Measurements from ENCODE around the gene MCF2. TPM values are rescaled to one million over a fixed set of nuclear protein-coding genes. Genes with fewer than 3 reads are reported as not detected.

Gene MCF2
- total RNA-seq, 1 donor from 2014 or later = 0.52 TPM

DNA sequence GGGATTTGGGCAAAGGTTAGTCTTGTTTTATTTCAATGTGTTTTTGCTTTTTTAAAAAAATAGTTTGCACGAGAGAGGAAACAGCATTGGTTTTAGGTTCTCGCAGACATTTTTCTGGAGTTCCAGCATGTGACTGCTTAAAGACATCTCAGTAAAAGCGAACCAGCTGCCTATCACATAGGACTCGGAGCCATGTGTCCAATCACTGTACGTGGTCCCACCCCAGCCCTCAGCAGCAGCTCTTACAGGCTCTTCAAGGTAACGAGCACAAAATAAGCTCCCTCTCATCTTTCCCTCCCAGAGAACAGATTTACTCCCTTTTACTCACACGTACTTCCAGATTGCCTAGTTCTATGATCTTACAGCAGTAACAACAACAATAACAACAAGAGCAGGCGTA, 68.7 kb downstream of the MCF2 start:
- H3K27me3 ChIP-seq (ENCODE audit: control insufficient read depth in 3 of 3, insufficient read depth in 3 of 3, low read length in 3 of 3) = no peaks in the 10 kb centered on the region
- H3K36me3 ChIP-seq (ENCODE audit: control insufficient read depth in 3 of 3, insufficient read depth in 3 of 3, low read length in 3 of 3) = no peaks in the 10 kb centered on the region
- H3K9ac ChIP-seq (ENCODE audit: low read depth in 1 of 3, low read length in 3 of 3) = no peak overlapping the region
- H3K4me1 ChIP-seq (ENCODE audit: control insufficient read depth in 3 of 3, insufficient read depth in 3 of 3, low read length in 3 of 3) = no peaks in the 10 kb centered on the region
- no peaks in the 10 kb centered on the region for H3K9me3 ChIP-seq (ENCODE audit: control insufficient read depth in 3 of 3, low read length in 3 of 3)
- H3K4me3 ChIP-seq (ENCODE audit: low read length in 3 of 3) = no peak overlapping the region
- H3K27ac ChIP-seq (ENCODE audit: low read depth, low read length) = no peak overlapping the region

DNA sequence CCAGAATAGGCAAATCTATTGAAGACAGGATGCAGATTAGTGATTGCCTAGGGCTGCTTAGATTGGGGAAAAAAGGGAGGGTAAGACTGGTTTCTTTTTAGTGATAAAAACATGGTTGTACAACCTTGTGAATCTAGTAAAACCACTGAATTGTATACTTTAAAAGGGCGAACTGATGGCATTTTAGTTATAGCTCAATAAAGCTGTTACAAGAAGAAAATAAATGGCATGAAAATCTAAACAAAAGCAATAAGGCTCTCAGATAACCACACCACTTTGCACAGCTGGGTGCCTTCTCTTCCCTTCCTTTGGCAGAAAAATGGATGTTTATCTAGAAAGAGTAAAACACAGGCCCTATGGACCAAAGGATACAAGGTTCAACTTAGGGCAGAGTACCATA, 107.9 kb downstream of the MCF2 start:
- Histone ChIP-seq H3K4me1 (ENCODE audit: control insufficient read depth in 3 of 3, insufficient read depth in 3 of 3, low read length in 3 of 3) (no peaks in the 10 kb centered on the region), H3K9me3 (ENCODE audit: control insufficient read depth in 3 of 3, low read length in 3 of 3) (no peaks in the 10 kb centered on the region), H3K27me3 (ENCODE audit: control insufficient read depth in 3 of 3, insufficient read depth in 3 of 3, low read length in 3 of 3) (no peaks in the 10 kb centered on the region), H3K9ac (ENCODE audit: low read depth in 1 of 3, low read length in 3 of 3) (no peak overlapping the region), H3K4me3 (ENCODE audit: low read length in 3 of 3) (no peak overlapping the region), H3K36me3 (ENCODE audit: control insufficient read depth in 3 of 3, insufficient read depth in 3 of 3, low read length in 3 of 3) (no peaks in the 10 kb centered on the region), H3K27ac (ENCODE audit: low read depth, low read length) (no peak overlapping the region)

DNA sequence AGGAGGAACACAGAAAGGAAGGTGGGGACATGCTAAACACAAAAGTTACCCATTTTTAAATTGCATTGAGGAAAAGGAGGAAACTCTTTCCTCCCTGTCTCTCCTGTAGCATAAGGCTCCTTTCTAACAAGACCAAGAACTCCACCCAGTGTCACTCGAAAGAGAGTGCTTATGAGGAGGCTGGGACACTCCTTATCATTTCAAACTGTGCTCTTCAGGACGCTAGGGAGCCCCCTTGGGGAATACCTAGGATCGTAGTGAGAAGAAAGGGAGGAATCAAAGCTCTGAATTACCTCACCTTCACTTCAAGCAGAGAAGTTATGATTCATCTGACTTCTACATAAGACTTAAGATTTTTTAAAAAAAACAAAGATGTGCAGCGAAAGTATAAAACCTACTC, 111.9 kb downstream of the MCF2 start:
- no peaks in the 10 kb centered on the region for H3K4me1 ChIP-seq (ENCODE audit: control insufficient read depth in 3 of 3, insufficient read depth in 3 of 3, low read length in 3 of 3)
- no peaks in the 10 kb centered on the region for H3K36me3 ChIP-seq (ENCODE audit: control insufficient read depth in 3 of 3, insufficient read depth in 3 of 3, low read length in 3 of 3)
- H3K27me3 ChIP-seq (ENCODE audit: control insufficient read depth in 3 of 3, insufficient read depth in 3 of 3, low read length in 3 of 3) = no peaks in the 10 kb centered on the region
- no peaks in the 10 kb centered on the region for H3K9me3 ChIP-seq (ENCODE audit: control insufficient read depth in 3 of 3, low read length in 3 of 3)
- no peak overlapping the region for H3K27ac ChIP-seq (ENCODE audit: low read depth, low read length)
- H3K9ac ChIP-seq (ENCODE audit: low read depth in 1 of 3, low read length in 3 of 3) = no peak overlapping the region
- H3K4me3 ChIP-seq (ENCODE audit: low read length in 3 of 3) = no peak overlapping the region

DNA sequence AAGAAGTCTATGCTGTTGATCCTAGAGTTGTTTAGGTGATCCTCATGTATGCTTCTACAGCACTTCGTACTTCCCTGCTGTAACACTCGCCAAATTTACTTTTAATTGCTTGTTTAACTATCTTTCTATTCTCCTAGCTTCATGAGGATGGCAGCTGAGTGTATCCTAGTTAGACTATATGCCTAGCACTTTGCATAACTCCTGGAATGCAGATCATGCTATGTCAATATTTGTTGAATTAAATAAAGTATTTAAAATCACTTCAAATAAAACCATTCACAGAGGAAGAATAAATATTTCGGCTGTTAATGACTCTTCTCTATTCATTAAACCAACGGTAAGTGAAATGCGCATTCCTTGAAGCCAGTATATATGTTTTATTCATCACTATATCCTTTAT, 122.4 kb downstream of the MCF2 start:
- no peaks in the 10 kb centered on the region for H3K36me3 ChIP-seq (ENCODE audit: control insufficient read depth in 3 of 3, insufficient read depth in 3 of 3, low read length in 3 of 3)
- H3K9me3 ChIP-seq (ENCODE audit: control insufficient read depth in 3 of 3, low read length in 3 of 3) = no peaks in the 10 kb centered on the region
- H3K4me1 ChIP-seq (ENCODE audit: control insufficient read depth in 3 of 3, insufficient read depth in 3 of 3, low read length in 3 of 3) = no peaks in the 10 kb centered on the region
- H3K27ac ChIP-seq (ENCODE audit: low read depth, low read length) = no peak overlapping the region
- H3K9ac ChIP-seq (ENCODE audit: low read depth in 1 of 3, low read length in 3 of 3) = no peak overlapping the region
- H3K27me3 ChIP-seq (ENCODE audit: control insufficient read depth in 3 of 3, insufficient read depth in 3 of 3, low read length in 3 of 3) = no peaks in the 10 kb centered on the region
- no peak overlapping the region for H3K4me3 ChIP-seq (ENCODE audit: low read length in 3 of 3)

DNA sequence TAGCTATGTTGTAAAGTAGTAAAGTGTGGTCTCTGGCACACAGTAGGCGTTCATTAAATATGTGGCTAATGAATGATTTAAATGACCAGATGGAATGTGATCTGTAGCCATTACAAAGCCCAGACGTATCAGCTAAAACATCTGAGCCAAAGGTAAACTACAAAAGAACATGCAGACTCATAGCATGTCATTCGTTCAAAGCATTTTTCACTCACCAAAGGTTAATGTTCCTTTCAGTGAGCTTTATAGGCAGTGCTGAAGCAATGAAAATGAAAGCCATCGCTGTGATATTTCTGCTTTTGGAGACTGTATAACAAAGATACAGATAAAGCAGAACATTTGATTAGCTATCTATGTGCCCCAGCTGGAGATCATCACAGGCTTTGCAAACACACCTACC, 126.9 kb downstream of the MCF2 start:
- no peaks in the 10 kb centered on the region for H3K9me3 ChIP-seq (ENCODE audit: control insufficient read depth in 3 of 3, low read length in 3 of 3)
- no peak overlapping the region for H3K9ac ChIP-seq (ENCODE audit: low read depth in 1 of 3, low read length in 3 of 3)

DNA sequence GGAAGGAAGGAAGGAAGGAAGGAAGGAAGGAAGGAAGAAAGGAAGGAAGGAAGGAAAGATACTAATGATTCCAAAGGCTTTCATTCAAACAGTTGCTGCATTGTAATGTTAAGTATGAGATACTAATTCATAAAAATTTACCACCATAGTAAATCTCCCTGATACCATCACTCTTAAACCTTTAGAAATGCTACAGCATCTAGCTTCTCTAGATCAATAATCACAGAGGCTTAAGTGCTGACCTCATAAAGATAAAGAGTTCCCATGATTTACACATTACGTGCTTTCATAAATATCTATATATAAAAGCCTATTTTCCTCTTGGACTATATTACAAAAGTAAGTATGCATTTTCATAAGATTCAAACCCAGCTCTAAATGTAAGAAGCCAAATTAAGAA, 141.0 kb downstream of the MCF2 start:
- Histone ChIP-seq H3K4me1 (ENCODE audit: control insufficient read depth in 3 of 3, insufficient read depth in 3 of 3, low read length in 3 of 3) (no peaks in the 10 kb centered on the region), H3K27ac (ENCODE audit: low read depth, low read length) (no peak overlapping the region), H3K9me3 (ENCODE audit: control insufficient read depth in 3 of 3, low read length in 3 of 3) (no peaks in the 10 kb centered on the region), H3K27me3 (ENCODE audit: control insufficient read depth in 3 of 3, insufficient read depth in 3 of 3, low read length in 3 of 3) (no peaks in the 10 kb centered on the region), H3K36me3 (ENCODE audit: control insufficient read depth in 3 of 3, insufficient read depth in 3 of 3, low read length in 3 of 3) (no peaks in the 10 kb centered on the region), H3K4me3 (ENCODE audit: low read length in 3 of 3) (no peak overlapping the region), H3K9ac (ENCODE audit: low read depth in 1 of 3, low read length in 3 of 3) (no peak overlapping the region)

More for the DNA sequence above, 126.9 kb downstream of the MCF2 start:
- Histone ChIP-seq H3K27ac (ENCODE audit: low read depth, low read length) (no peak overlapping the region), H3K27me3 (ENCODE audit: control insufficient read depth in 3 of 3, insufficient read depth in 3 of 3, low read length in 3 of 3) (no peaks in the 10 kb centered on the region), H3K4me3 (ENCODE audit: low read length in 3 of 3) (no peak overlapping the region), H3K4me1 (ENCODE audit: control insufficient read depth in 3 of 3, insufficient read depth in 3 of 3, low read length in 3 of 3) (no peaks in the 10 kb centered on the region), H3K36me3 (ENCODE audit: control insufficient read depth in 3 of 3, insufficient read depth in 3 of 3, low read length in 3 of 3) (no peaks in the 10 kb centered on the region)

DNA sequence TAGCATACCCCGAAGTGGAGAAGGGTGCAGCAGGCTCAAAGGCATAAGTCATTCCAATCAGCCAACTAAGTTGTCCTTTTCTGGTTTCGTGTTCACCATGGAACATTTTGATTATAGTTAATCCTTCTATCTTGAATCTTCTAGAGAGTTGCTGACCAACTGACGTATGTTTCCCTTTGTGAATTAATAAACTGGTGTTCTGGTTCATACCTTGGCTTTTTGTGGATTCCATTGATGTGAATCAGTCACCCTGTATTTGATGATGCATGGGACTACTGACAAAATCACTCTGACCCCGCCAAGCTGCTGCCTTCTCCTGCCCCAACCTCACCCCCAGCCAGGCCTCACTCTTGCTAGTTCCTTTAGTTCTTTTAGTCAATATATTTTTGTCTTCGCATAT, 144.7 kb downstream of the MCF2 start:
- Histone ChIP-seq H3K9me3 (ENCODE audit: control insufficient read depth in 3 of 3, low read length in 3 of 3) (no peaks in the 10 kb centered on the region), H3K9ac (ENCODE audit: low read depth in 1 of 3, low read length in 3 of 3) (no peak overlapping the region), H3K4me3 (ENCODE audit: low read length in 3 of 3) (no peak overlapping the region), H3K4me1 (ENCODE audit: control insufficient read depth in 3 of 3, insufficient read depth in 3 of 3, low read length in 3 of 3) (no peaks in the 10 kb centered on the region), H3K36me3 (ENCODE audit: control insufficient read depth in 3 of 3, insufficient read depth in 3 of 3, low read length in 3 of 3) (no peaks in the 10 kb centered on the region), H3K27ac (ENCODE audit: low read depth, low read length) (no peak overlapping the region), H3K27me3 (ENCODE audit: control insufficient read depth in 3 of 3, insufficient read depth in 3 of 3, low read length in 3 of 3) (no peaks in the 10 kb centered on the region)

DNA sequence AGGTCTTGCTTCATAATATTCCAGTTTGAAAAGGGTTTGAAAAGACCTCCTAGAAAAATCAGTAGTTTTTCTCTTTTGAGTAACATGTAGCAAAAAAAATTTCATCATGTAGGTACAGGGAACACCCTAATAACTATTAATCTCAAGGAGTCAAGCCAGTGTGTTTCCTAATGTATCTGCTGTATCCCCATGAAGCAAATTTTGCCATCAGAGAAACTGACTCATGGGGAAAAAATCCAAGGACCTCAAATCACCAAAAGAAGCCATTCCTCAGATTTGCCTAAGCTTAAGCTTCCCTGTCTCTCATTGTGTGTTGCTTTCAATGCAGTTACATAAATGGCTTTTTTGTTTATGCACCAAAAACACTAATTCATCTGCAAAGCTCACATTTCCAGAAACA, 147.7 kb downstream of the MCF2 start:
- Histone ChIP-seq H3K9me3 (ENCODE audit: control insufficient read depth in 3 of 3, low read length in 3 of 3) (no peaks in the 10 kb centered on the region), H3K27me3 (ENCODE audit: control insufficient read depth in 3 of 3, insufficient read depth in 3 of 3, low read length in 3 of 3) (no peaks in the 10 kb centered on the region), H3K27ac (ENCODE audit: low read depth, low read length) (no peak overlapping the region)

DNA sequence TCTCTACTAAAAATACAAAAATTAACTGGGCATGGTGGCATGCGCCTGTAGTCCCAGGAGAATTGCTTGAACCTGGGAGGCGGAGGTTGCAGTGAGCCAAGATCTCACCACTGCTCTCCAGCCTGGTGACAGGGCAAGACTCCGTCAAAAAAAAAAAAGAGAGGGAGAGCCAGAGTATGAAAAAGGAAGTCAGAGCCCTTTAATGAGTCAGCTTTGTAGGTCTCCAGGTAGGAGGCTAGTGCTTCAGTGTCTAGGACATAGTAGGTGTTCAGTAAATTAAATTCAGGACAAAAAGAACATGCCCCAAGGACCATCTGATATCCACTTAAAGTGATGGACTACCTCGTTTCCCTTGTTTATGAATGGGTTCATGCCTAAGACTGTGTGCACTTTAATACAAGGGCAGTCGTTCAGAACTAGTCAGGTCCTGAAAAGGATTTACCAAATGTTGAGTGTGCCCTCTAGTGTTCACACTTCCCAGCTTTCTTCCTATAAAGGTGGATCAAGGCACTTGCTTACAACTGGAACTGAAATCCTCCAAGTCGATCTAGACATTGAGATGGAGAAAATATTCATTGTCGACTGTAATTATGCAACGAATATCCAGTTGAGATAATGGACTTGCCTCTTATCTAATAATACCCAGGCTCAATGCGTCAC, 148.5 kb downstream of the MCF2 start:
- Histone ChIP-seq H3K36me3 (ENCODE audit: control insufficient read depth in 3 of 3, insufficient read depth in 3 of 3, low read length in 3 of 3) (no peaks in the 10 kb centered on the region), H3K9ac (ENCODE audit: low read depth in 1 of 3, low read length in 3 of 3) (no peak overlapping the region), H3K4me1 (ENCODE audit: control insufficient read depth in 3 of 3, insufficient read depth in 3 of 3, low read length in 3 of 3) (no peaks in the 10 kb centered on the region), H3K9me3 (ENCODE audit: control insufficient read depth in 3 of 3, low read length in 3 of 3) (no peaks in the 10 kb centered on the region), H3K27me3 (ENCODE audit: control insufficient read depth in 3 of 3, insufficient read depth in 3 of 3, low read length in 3 of 3) (no peaks in the 10 kb centered on the region), H3K4me3 (ENCODE audit: low read length in 3 of 3) (no peak overlapping the region), H3K27ac (ENCODE audit: low read depth, low read length) (no peak overlapping the region)

More for the DNA sequence above, 147.7 kb downstream of the MCF2 start:
- Histone ChIP-seq H3K9ac (ENCODE audit: low read depth in 1 of 3, low read length in 3 of 3) (no peak overlapping the region), H3K4me1 (ENCODE audit: control insufficient read depth in 3 of 3, insufficient read depth in 3 of 3, low read length in 3 of 3) (no peaks in the 10 kb centered on the region), H3K4me3 (ENCODE audit: low read length in 3 of 3) (no peak overlapping the region), H3K36me3 (ENCODE audit: control insufficient read depth in 3 of 3, insufficient read depth in 3 of 3, low read length in 3 of 3) (no peaks in the 10 kb centered on the region)

DNA sequence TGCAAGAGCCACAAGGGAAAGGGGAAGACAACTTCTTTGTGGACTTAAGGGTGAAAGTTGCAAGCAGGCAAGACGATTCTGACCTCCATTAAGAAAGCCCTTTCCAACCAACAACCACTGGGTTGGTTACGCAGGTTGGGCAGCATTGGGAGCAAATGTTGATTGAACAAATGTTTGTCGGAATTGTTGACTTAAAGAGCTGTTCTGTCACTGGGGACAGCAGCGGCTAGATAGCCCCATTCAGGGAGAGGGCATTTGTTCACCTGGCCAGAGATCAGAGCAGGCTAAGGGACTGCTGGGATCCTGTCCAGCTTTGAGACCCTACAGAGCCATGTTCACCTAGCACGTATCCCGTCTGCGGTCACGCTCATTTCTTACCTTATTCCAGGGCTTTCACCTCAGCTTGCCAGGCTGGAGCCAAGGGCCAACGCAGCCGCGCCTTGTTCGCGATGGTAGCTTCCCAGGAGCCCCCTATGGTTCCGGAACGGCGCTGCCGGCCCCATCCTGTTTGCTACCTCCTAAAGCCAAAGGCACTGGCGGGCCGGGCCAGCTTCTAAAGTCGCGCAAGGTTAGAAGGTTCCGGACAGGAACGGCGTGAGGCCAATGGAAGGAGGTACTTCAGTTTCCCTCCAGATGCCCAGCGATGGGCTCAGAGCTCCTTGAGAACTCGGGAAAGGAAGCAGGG, 152.8 kb downstream of the MCF2 start:
- Histone ChIP-seq H3K9ac (ENCODE audit: low read depth in 1 of 3, low read length in 3 of 3) (no peak overlapping the region), H3K27ac (ENCODE audit: low read depth, low read length) (no peak overlapping the region), H3K27me3 (ENCODE audit: control insufficient read depth in 3 of 3, insufficient read depth in 3 of 3, low read length in 3 of 3) (no peaks in the 10 kb centered on the region), H3K4me1 (ENCODE audit: control insufficient read depth in 3 of 3, insufficient read depth in 3 of 3, low read length in 3 of 3) (no peaks in the 10 kb centered on the region), H3K9me3 (ENCODE audit: control insufficient read depth in 3 of 3, low read length in 3 of 3) (no peaks in the 10 kb centered on the region), H3K4me3 (ENCODE audit: low read length in 3 of 3) (no peak overlapping the region), H3K36me3 (ENCODE audit: control insufficient read depth in 3 of 3, insufficient read depth in 3 of 3, low read length in 3 of 3) (no peaks in the 10 kb centered on the region)
